ENCODE results near the gene LYSMD3.

- TF ChIP-seq CTCF (IDR thresholded peaks at IDR 0.05; ENCODE audit: low read length), result peak; percentile 84
- no peak for TF ChIP-seq EZH2 (IDR thresholded peaks at IDR 0.05; ENCODE audit: borderline replicate concordance, low read length)
Observed at GRCh38 chr5:90529939-90530677, 724 bp upstream of the LYSMD3 start.
